NCI-H2171 (cell line): ENCODE data around the gene FTCD.
"Not testable (repeated sequence)": the region's sequence is repeated elsewhere in the genome, so short reads cannot be mapped to it uniquely, and the experiment has no call there.

Experiments
- DNase-seq: peaks from one replicate; lab custom pipeline; 2025; lab: John Stamatoyannopoulos, UW

FTCD gene

GRCh38 chr21:46171996-46172862 is 16.9 kb upstream of the FTCD start:
- no peak for DNase-seq

DNA sequence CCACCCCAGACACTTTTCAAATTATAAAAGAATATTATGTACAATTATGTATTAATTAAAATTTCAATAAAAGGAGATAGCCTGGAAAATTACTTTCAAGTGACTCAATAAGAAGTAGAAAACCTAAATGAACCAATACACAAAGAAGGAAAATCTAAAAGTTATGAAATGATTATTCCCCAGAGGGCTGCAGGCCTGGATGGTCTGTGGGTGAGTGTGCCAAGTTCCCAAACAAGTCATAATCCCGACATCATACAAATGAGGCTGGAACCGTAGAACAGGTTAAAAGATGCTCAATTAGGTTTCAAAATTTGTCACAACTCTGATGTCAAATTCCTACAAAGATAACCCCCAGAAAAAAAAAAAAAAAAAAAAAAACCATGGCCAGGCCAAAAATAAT is 16.2 kb upstream of the FTCD start:
- no peak for DNase-seq

- not testable (repeated sequence) for DNase-seq
These were observed 15.2 kb upstream of the FTCD start for GRCh38 chr21:46170436-46171193.

DNA sequence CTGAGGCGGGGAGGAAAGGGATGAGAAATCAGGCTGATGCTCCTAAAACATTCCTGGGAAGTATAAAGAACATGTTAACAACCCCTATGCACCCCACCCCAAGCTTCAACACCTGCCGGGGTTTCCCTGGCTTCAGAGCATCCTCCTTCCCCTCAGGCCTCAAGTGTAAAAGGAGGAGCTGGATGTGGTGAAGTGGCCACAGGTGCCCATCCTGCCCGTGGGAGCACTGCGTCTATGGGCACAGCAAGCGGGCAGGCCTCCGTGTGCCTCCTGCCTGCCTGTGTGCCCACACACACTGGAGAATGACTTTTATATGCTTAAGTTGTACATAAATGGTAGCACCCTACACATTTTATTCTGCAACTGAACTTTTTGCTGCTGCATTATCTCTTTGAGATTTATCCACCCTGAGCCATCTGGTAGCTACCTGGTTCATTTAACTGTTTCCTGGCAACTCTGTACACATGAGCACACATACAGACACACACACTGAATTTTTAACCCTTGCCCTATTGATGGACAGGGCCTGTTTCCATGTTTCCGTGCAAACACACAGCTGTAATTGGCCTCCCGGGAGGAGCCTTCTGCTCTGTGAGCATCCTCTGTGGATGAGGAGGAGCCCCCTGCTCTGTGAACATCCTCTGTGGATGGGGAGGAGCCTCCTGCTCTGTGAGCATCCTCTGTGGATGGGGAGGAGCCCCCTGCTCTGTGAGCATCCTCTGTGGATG is 13.4 kb upstream of the FTCD start:
- DNase-seq, result peak; percentile 86

GRCh38 chr21:46168238-46168637 is 12.9 kb upstream of the FTCD start:
- no peak for DNase-seq

DNA sequence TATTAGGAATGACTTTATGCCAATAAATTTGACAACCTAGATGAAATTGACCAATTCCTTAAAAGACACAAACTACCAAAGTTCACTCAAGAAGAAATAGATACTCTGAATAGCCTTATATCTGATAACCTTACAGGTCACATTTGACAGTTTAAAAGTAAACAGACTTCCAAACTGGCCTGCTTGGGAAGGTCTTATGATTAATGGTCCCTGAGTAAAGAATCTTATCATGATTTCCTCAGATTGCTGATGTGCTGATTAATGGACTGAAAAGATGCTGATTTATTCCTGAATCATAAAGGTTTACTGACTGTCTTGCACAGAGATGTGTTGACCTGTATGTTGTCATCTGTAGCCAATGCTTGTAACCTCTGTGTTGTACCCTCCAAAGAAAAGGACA is 9.7 kb upstream of the FTCD start:
- no peak for DNase-seq

DNA sequence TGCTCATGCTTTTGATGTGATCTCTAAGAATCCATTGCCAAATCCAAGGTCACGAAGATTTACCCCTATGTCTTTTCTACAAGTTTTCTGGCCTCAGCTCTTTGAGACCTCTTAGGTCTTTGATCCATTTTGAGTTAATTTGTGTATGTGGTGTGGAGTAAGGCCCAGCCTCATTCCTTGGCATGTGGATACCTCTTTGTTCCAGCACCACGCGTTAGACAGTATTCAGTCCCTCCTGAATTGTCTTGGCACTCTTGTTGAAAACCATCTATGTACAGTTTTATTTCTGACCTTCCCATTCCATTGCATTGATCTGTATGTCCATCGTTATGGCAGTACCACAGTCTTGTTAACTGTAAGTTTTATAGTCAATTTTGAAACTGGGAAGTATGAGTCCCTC is 8.0 kb upstream of the FTCD start:
- DNase-seq, result no peak

DNA sequence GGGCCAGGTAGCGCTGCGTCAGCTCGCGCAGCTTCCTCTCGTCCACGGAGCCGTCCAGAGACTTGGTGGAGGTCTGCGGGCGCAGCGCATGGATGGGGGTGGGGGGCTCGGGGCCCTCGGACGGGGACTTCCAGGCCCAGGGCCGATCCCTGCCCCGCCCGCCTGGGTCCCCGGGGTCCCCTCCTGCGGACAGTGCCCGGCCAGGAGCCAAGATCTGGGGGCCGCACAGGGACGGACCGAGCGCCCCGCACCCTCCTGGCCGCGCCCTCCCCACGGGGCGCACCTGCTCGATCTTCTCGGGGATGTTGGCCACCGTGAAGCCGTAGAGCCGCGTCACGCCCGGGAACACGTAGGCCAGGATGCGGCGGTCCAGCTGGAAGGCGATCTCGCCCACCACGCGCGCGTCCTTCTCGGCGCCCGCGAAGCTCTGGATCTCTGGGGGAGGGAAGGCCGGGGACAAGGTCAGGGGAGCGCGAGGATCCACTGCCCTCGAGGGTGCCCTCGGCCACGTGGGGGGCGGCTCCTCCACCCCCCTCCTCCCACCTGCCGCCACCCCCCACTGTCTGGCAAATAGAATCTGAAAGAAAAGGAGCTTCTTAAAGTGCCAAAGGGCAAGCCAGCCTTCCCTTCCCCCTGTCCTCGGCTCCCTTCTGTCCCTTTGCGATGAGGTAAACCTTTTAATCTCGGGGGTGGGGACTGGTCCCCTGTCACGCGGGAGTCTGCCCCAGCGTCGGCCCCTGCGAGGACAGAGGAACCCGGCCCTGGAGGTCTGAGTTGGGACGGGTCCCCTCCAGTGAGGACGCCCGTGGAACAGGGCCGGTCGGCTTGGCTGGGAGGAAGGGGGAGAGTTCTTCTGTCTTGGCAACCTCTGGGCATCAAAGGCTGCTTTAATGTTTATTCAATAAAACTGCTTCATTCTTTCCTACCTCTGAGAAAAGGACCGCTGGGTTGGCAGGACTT is 6.5 kb upstream of the FTCD start:
- no peak for DNase-seq

GRCh38 chr21:46160907-46161632 is 5.7 kb upstream of the FTCD start:
- DNase-seq, result no peak

DNA sequence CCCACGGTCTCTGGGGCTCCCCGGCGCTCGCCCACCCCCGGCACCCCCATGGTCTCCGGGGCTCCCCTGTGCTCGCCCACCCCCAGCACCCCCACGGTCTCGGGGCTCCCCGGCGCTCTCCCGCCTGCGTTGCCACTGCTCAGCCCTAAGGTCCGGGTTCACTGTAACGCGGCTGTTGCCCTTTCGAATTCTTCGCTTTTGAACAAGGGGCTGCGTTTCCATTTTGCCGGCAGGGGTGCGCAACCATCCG is 5.2 kb upstream of the FTCD start:
- DNase-seq, result no peak

DNA sequence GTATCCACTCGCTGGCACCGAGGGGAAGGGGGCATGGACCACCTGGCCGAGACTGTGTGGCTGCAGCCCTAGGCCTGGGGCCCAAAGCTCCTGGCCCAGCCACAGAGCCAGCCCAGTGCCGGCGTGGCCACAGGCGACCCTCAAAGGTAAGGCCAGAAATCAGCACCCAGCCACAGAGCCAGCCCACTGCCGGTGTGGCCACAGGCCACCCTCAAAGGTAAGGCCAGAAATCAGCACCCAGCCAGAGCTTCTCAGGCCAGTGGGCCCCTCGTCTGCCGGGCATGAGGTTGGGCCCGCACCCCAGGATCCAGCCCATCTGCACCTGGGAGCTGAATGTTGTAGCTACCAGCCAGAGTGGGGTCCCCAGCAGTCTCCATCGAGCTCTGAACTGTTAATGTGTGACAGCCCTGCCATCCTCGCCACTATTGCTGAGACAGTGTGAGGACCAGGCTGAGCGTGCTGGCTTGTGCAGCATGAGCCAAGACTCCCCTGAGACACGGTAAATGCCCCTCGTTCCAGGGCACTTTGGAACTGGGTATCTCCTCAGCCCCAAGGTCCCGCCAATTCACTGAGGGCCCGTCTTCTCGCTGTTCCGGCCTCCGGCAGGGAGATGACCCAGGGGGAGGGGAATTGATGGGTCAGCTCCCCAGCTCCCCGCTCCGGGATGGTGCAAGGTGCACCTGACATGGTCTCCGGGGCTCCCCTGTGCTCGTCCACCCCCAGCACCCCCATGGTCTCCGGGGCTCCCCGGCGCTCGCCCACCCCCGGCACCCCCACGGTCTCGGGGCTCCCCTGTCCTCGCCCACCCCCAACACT is 4.7 kb upstream of the FTCD start:
- no peak for DNase-seq

DNA sequence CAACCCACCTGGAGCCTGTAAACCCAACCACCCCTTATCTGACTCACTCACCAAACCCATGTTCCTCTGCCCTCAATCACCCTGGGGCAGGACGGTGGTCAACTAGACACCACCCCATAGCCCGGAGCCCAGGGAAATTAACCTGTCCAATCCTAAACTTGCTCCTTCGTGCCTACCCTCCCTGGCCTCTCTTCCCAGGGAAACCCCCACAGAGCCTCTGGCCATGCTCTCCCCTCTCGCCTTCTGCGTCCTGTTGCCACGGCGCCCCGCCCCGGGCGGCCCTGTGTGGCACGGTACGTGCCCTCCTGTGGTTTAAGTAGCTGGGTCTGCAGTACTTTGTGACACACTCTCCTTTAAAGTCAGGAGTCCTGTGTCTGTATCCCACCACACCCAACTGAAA is 4.0 kb upstream of the FTCD start:
- DNase-seq, result no peak

DNA sequence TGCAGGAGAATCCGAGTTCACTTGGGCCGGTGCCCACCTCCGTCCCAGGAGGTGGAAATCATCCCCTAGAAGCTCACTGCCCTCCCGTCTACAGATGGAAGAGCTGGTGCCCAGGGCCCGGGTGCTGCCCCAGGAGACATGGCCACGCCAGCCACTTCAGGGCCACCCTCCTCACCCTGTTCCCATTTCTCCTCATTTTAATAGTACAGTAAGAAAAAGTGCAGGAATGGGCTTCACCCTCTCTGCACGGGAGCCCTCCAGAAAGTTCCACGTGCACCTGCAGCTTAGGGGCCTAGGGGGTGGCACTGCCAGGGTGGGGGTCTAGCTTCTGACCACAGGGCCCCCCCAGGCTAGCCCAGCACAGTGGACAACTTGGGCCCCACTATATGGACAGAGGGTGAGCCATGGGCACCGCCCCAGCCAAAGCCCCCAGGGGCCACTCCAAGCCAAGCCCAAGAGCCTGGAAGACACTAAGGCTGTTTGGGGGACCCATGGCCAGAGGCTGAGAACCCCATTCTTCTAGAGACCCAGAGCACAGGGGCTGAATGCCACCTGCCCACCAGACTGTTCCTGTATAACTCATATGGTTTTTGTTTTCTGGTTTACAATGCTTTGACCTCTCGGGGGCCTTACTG is 3.4 kb upstream of the FTCD start:
- no peak for DNase-seq

GRCh38 chr21:46157987-46158451 is 2.6 kb upstream of the FTCD start:
- no peak for DNase-seq

GRCh38 chr21:46157396-46157986 is 2.1 kb upstream of the FTCD start:
- no peak for DNase-seq

- no peak for DNase-seq
These were observed 1.3 kb upstream of the FTCD start for GRCh38 chr21:46156678-46157077.

- no peak for DNase-seq
These were observed 933 bp upstream of the FTCD start for GRCh38 chr21:46156378-46156645.

DNA sequence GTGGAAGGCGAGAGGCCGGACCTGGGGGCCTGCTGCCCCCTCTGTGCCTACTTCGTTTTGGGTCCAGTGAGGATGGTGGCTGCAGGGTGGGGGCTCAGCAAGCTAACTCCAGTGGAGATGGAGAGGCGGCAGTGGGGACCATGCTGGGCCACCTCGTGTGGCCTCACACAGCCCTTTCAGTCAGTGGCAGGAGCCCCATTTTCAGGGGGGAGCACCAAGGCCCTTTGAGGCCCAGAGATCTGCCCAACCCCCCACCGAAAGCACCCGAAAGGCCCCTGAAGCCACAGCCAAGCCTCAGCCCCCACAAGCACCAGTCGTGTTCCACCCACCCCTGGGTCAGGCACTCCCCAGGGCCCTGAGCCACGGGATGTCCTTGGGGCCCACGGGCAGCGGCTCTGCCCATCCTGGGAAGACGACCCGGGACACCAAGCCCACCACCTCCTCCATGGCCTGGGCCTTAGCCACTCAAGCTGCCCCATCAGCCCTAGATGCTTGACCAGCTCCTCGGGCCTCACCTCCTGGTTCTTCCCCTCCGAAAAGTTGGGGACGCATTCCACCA is 345 bp downstream of the FTCD start:
- no peak for DNase-seq
